ENCODE measurements around the gene PALM.
"Not testable (repeated sequence)": the region's sequence is repeated elsewhere in the genome, so short reads cannot be mapped to it uniquely, and the experiment has no call there.

Gene PALM

DNA sequence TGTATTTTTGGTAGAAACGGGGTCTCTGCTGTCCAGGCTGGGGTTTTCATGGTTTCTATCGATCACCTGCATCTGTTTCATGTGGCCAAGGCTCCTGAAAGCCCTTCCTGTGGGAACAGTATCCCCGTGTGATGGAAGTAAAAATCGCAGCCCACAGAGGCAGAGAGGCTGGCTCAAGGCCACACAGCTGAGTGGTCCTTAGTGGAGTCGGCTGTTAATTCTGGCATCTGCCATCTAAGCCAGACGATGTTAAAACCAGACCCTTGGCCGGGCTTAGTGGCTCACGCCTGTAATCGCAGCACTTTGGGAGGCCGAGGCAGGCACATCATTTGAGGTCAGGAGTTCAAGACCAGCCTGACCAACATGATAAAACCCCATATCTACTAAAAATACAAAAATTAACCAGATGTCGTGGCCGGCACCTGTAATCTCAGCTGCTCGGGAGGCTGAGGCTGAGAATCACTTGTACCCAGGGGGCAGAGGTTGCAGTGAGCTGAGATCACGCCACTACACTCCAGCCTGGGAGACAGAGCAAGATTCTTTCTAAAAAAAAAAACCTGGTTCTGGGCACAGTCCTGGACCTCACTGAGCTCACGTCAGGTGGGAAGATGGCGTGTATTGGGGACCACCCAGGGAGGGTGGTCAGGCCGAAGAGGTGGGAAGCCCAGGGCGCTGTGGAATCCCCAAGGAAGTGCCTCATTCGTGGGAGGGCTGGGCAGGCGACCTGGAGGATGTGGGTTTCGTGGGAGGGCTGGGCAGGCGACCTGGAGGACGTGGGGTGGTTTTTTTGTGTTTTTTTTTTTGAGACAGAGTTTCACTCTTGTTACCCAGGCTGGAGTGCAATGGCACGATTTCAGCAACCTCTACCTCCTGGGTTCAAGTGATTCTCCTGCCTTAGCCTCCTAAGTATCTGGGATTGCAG, 23.7 kb downstream of the PALM start:
- no peak for DNase-seq

DNA sequence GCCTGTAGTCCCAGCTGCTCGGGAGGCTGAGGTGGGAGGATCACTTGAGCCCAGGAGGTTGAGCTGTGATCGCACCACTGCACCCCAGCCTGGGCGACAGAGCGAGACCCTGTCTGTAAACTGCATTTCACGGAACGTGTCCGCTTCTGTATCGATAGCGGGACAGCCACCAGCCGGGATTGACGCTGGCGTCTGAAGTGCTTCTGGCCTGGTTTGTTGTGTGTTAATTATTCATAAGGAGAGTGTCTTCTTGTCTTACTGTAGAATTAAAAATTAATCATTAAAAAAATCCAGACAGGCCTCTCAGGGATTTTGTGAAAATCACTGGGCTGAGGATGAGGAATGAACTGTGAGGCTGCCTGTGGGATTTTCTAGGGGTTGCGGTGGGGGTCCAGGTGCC, 26.0 kb downstream of the PALM start:
- DNase-seq, result no peak

DNA sequence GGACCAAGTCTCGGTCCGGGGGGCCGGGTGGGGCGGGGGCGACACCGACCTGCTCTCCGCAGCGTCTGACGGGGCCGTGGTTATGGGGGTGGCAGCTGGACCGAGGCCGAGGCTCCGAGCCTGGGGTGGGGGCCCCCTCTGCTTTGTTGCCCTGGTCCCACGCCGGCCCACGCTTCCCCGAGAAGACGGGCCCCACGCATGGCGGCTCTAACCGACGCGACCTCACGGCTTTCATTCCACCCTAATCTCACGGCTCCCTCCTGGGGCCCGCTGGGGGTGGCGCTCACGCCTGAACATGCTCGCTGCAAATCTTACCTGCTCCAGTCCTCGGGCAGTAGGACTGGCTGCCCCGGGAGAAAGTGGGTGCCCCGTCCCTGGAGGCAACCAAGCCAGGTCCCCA, 27.4 kb downstream of the PALM start:
- DNase-seq, result no peak

DNA sequence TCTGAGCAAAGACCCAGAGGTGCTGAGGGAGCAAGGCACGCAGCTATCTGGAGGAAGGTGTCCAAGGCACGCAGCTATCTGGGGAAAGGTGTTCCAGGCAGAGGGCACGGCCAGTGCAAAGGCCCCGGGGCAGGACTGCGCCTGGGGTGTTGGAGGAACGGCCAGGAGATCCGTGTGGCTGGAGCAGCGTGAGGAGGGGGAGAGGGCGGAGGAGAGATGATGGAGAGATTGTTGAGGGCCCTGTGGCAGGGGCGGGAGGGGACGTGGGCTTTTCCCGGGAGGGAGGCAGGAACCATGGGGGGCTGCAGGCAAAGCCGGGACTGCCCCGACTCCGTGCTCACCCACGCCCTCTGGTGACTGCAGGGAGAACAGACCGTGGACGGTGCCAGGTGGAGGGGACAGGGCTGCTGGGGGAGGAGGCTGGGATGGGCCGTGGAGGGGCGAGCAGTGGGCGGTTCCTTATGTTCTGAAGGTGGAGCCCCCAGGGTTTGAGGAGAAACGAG, 28.9 kb downstream of the PALM start:
- peak; percentile 56 for DNase-seq

DNA sequence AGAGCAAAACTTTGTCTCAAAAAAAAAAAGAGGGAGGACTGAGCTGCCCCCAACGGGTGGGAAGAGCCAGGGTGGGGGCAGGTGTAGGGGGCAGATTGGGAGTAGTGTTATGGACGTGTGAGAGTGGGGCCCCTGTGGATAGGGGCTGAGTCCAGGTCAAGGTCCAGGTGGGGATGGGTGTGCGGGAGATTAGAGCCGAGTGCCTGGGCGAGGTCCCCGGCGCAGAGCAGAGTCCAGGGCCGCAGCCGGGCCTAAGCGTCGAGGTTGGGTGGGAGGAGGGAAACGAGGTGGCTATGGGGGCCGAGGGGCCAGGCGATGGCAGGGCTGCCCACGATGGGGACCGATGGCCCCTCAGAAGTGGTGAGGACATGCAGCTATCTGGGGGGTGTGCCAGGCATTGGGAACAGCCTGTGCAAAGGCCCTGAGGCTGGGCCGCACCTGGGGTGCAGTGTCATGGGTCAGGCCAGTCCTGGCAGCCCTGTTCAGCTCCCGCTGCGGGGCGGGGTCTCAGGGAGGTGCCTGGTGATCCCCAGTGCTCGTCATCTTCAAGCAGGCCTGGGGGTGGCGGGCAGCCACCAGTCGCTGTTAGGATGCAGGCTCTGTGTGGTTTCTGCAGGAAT, 29.9 kb downstream of the PALM start:
- no peak for DNase-seq

DNA sequence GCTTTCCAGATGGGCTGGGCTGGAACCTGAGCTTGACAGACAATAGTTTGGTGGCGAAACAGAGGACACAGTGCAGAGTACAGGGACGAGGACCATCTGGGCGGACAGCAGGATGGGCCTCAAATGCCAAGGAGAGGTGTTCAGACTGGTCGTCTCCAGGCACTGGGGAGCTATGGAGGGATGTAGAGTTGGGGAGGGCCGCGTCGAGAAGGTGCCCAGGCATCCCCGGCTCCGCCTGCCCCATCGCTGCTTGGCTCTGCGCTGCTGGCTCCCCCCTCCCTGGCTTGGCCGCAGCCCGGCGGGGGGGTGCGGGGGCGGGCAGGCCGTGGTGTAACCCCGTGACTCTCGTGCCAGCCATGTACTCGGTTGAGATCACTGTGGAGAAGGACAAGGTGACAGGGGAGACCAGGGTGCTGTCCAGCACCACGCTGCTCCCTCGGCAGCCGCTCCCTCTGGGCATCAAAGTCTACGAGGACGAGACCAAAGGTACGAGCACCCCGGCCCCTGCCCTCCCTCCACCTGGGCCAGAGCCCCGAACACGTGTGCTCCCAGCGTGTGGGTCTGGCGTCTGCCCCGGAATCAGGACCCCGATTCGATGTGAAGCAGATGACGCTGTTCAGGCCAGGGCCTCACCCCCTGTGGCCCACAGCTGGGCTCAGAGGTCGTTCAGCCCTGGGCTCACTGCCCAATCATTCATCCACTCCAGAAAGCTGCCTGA, 31.4 kb downstream of the PALM start:
- DNase-seq, result no peak

DNA sequence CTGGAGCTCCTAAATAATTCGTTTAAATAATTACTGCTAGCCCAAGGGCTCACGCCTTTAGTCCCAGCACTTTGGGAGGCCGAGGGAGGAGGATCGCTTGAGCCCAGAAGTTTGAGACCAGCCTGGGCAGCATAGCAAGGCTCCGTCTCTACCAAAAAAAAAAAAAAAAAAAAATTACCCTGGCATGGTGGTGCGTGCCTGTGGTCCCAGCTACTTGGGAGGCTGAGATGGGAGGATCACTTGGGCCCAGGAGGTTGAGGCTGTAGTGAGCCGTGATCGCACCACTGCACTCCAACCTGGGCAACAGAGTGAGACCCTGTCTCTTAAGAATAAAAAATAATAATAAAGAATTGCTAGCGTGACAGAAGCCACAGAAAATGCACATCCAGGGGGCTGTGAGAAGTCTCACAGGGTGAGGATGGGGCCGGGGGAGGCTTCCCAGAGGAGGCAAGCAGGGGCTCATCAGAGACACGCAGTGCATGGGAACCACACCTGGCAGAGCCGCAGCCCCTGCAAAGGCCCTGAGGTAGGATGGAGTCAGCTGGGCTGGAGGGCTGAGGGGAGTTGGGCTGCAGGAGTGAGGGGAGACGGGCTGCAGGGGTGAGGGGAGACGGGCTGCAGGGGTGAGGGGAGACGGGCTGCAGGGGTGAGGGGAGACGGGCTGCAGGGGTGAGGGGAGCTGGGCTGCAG, 32.2 kb downstream of the PALM start:
- not testable (repeated sequence) for DNase-seq

DNA sequence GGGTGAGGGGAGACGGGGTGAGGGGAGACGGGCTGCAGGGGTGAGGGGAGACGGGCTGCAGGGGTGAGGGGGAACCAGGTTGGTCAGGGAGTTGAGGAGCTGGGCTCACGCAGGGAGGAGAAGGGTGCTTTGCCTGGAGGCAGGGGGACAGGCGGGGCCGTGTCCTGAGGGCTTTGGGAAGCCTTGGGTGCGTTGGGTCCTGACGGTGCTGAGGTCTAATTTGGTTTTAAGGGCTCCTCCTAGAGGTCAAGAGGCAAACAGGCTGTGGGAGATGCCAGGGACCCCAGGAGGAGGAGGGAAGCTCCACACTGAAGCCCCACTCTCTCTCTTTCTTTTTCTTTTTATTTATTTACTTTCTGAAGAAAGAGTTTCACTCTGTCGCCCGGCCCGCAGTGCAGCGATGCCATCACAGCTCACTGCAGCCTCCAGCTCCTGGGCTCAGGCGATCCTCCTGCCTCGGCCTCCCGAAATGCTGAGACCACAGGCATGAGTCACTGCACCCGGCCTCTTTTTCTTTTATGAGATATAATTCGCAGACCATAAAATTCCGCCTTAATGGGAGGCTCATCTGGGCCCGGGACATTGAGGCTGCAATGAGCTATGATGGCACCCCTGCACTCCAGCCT, 32.9 kb downstream of the PALM start:
- DNase-seq, result peak; percentile 26

DNA sequence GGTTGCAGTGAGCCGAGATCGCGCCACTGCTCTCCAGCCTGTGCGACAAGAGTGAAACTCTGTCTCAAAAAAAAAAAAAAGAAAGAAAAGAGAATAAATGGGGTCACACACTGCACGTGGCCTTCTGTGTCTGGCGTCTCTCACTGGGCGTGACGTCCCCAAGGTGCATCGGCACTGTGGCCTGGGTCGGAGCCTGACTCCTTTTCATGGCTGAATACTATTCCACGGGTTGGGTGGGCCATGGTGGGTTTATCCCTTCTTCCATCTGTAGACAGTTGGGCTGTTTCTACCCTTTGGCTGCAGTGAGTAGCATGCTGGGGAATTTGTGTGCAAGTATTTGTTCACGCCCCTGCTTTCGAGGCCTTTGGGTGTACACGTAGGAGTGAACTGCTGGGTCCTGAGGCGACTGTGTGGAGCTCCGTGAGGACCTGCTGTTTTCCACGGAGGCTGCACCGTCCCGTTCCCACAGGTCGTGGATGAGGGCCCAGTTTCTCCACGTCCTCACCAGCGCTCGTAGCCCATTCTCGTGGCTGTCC, 33.9 kb downstream of the PALM start:
- no peak for DNase-seq

DNA sequence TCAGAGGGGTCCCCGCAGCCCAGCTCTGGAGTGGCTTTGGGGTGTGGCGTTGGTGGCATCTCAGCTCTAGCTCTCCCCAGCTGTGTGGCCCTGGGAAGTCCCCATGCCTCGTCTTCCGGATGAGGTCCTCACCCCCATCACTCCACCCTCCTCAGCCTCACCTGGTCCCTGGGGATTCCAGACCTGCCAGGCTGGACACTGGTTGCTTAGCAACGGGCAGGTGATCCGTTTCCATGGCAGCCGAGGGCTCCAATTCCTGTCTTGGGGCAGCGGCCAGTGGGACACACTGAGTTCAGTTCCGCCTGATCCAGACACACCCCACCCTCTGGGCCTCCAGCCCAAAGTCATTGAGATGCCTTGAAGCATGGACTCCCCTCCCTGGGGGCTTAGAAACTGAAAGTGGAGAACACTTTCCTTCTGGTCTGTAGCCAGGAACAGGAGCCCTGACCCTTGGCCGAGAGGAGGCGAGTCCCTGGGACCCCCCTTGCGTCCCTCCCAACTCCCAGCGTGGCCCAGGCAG, 34.5 kb downstream of the PALM start:
- no peak for DNase-seq

DNA sequence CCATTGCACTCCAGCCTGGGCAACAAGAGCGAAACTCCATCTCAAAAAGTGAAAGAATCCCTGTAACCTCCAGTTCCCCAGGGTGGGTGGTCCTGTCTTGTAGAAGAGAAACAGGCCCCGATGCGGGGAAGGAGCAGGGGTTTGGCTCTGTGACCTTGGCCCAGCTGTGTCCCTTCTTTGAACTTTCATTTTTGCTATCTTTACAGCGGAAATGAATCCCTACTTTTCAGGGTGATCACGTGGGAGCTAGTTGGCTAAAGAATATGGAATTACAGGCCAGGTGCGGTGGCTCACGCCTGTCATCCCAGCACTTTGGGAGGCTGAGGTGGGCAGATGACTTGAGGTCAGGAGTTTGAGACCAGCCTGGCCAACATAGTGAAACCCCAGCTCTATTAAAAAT, 36.4 kb downstream of the PALM start:
- DNase-seq, result not testable (repeated sequence)

DNA sequence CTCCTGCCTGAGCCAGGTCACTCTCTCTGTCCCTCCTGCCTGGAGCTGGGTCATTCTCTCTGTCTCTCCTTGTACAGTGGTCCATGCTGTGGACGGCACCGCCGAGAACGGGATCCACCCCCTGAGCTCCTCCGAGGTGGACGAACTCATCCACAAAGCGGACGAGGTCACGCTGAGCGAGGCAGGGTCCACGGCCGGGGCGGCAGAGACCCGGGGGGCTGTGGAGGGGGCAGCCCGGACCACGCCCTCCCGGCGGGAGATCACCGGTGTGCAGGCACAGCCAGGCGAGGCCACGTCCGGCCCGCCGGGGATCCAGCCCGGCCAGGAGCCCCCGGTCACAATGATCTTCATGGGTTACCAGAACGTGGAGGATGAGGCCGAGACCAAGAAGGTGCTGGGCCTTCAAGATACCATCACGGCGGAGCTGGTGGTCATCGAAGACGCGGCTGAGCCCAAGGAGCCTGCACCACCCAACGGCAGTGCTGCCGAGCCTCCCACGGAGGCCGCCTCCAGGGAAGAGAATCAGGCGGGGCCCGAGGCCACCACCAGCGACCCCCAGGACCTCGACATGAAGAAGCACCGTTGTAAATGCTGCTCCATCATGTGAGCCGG, 37.6 kb downstream of the PALM start:
- no peak for DNase-seq

DNA sequence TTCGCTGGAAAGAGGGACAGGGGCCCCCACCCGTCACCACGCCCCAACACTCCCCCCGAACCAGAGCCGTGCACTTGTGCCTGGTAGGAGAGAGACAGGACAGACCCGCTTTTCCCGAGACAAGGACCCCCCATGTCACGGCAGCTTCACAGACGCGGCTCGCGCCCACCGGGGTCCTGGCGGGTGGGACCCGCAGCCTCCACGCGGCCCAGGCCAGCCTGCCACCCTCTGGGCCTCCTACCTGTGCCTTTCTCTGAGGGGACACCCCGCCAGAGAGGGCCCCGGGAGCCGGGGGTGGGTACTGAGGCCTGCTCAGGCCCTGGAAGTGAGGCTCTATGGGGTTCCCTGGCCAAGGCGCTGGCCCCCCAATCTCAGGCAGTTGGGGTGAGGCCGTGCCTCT, 38.2 kb downstream of the PALM start:
- DNase-seq, result no peak

DNA sequence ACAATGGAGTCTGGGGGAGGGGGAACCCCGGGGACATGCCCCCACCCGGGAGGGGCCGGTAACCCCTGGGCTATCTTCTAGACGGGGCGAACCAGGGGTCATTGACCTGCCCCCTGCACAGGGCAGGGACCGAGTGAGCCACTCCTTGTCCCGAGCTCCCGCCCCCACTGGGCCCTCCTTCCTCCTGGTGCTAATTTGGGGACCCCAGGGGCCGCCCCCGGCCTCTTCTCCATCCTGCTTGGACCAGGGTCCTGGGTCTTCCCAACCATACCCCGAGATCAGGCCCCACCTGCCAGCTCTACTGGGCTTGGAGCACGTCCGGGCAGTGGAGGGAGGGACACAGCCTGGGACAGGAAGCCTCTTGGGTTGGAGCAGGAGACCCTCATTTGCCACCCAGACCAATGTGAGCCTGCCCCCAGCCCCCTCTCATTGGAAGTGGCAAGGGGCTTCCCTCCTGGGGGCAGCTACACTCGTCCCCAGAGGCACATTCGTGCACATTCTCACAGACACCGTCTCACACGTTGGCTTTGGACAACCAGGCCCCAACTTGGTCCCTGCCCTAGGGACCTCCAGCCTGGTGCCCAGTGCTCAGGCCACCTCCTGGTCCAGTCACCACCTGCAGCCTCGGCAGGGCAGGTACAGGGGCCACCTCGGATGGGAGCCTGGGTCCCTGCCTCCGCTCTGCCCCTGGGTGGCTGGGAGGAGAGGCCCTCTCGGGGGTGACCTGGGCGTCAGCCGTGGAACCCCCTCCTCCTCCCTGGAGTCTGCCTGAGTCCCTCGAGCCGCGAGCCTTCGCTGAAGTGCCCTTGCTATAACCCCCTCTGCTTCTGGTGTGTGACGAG, 38.9 kb downstream of the PALM start:
- no peak for DNase-seq

DNA sequence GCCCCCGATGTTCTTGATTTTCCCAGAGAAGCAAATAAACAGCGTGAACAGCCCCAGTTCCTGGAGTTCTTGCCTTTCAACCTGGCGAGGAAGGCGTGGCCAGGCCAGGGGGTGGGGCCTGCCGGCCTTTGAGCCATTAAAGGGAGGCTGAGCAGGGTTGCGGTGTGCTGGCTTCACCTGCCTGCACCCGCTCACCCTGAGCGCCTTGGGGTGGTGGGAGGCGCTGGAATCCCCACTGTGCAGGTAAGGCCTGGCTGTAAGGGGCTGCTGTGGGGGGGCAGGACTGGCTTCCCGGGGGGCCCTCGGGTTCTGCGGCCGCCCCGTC, 39.5 kb downstream of the PALM start:
- DNase-seq, result no peak

DNA sequence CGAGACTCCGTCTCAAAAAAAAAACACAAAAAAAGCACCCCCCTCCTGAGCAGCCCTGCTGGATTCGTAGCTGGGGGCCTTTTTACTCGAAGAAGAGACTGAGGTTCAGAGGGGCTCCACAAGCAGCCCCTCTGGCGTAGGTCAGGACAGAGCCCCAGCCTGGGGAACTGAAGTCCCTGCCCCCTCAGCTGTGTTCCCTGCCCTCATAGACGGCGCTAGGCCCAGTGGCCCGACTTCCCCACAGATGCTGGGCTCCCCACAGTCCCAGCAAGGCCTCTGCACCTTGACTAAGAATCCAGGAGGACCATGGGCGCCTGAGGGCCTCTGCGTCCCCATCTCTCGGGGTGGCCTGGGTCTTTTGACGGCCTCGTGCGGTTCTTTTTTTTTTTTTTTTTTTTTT, 41.1 kb downstream of the PALM start:
- no peak for DNase-seq

DNA sequence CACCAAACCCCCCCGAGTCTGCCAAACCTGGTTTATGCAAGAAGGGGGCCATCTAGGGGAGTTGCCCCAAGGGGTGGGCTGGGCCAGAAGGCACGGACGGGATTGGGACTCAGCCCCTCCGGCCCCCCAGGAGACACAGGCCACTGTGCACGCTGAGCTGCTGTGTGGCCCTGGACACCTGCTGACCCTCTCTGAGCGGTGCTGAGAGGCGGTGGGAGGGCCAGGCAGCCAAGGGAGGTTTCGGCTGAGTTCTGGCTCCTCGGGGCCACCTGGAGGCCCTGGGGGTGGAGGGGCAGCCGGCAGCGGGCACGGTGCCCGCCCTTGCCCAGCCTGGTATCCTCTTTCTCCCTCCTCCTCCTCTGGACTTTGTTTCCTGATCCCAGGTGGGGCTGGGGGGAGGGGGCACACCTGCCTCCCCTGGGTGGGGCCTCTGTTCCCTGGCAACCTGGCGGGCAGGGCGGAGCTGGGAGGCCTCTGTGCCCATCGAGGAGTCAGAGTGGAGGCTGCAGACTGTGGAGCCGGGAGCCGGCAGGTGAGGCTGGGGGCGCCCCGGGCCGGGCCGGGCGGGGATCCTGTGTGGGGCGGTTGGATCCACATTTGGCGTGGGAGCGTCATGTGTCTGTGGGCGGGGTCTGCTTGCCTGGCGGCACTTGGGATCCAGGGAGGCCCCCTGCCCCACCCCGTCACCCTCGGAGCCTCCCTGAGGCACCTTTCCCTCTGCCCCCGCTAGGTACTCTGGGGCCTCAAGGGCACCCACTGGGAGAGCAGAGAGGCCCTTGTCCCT, 42.1 kb downstream of the PALM start, which contains the start of gene MISP:
Gene MISP, plus strand, starts transcription at position 473 of the 784 bp plus-strand sequence. CDS start 5,835 bp downstream, outside the sequence.
- no peak for DNase-seq

DNA sequence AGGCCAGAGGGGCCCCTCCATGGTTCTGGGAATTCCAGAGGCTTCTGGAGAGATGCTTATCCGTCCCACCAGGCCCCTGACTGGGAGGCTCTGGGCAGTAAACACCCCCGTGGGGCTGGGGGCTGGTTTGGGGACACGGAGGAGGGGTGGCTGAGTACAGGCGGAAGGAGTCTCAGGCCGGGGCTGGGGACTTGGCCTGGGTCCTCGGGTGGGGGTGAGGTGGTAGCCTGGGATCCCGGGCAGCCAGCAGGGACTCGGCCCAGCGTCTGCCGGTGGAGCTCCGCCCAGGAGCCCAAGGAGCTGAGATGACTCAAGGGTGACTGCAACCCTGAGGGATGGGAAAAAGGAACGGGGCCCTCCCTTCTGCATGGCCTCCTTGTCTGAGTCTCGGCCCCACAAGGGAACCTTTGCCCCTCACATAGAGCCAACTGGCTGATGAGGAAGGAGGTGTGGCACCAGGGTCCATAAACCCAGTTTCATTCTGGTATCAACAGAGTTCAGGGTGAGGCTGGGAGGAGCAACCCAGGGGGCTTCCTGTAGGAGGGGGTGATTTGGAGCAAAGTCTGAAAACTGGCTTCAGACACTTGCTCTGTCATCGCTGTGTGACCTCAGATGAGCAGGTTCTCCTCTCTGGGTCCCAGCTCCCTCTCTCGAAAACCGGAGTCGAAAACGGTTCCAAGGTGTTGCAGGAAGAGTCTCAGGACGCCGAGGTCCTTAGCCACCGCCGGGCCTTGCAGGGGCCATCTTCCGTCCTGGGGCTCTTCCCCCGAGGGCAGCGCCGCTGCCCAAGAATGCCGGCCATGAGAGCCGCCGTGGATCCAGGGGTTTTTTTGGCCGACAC, 43.0 kb downstream of the PALM start:
- DNase-seq, result no peak

Measured in CD4-positive, alpha-beta T cell treated with Interleukin-21 for 1 hour (primary cell).